HG03139 (cell line): ENCODE data around the gene ROS1.

Source experiments
- ATAC-seq: cut with Tn5 transposase; IDR thresholded peaks from one replicate; pipeline ENCODE4 v1.9.1; 2021; ENCODE audit not compliant: unreplicated experiment

The ROS1 gene

DNA sequence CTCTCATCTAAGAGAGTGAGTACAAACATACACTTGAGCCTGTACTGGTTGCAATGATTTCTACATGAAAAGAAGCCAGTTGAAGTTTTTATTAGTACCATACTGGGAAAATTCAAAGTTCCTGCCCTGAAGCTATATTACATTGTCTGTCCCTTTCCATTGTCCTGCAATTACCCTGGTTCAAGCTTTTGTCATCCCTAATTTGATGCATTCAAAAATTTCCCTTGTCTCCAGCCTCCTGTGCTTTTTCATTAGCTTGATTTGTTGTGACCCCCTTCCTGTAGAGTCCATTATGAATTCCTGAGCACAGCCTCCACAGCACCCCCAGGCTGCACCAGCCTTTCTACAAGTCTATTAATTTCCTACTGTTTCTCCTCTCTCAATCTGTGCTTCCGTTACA is 114.0 kb downstream of the ROS1 start:
- ATAC-seq: no peak

DNA sequence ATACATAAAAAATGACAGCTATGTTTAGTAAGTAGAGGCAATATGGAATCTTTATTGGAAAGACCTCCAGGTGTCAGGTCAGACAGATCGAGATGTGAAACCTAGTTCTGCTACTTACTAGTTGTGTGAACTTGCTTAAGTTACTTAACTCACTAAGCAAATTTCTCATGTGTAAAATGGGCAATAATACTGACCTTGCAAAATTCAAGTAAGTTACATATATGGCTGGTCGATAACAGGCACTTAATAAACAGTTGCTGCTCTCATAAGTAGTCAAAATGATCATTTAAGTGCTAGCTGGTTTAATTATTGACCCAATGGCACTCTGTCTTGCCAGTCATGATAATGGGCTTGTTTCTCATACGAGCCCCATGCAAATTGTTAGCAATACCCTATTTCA is 114.4 kb downstream of the ROS1 start:
- ATAC-seq: no peak

DNA sequence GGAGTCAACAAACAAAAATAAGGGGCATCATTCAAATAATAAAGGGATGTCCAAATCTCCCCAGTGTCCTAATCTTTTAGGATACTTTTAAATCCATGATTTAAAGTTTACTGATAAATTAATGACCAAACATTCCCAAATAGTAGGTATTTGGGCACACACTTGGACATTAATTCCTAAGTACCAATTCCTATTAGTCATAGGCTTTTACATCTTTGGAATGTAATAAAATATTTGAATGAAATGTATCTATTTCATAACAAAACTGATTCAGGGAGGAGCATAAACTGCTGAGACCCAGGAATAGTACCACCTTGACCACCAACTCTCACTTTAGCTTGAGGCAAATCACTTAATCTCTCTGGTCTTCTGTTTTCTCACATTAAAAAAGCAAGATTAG is 116.1 kb downstream of the ROS1 start:
- no peak for ATAC-seq

DNA sequence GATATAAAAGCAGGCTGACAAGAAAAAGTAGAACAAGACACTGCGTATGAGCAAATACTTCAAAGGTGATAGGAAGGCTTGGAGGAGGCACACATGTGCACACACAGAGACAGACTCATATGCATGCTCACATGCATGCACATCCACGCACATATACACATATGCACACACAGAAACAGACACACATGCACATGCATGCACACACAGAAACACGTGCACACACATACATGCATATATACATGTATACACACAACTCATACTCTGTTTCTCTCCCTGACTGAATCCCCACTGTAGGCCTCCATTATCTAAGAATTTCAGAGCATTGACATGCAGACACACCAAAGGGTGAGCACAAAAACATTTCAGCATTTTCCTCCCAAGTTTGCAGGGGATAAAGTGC is 116.7 kb downstream of the ROS1 start:
- no peak for ATAC-seq

DNA sequence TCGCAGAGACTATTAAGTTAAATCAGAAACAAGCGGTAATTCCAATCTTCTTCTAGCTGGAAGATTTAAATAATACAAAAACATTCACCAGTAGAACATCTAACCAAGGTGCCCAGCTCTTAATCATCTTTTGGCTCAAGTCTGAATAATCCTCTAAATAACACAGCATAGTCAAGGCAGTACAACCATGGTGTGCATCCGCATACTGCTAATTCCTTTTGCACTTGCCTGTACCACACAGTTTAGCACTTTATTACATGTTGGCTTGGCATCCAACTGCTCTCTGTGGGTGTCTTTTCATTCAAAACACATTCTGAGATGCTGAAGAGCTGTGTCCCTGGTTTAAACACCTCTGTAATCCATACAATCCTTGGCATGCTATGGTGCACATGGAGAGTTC is 118.1 kb downstream of the ROS1 start:
- ATAC-seq: no peak

DNA sequence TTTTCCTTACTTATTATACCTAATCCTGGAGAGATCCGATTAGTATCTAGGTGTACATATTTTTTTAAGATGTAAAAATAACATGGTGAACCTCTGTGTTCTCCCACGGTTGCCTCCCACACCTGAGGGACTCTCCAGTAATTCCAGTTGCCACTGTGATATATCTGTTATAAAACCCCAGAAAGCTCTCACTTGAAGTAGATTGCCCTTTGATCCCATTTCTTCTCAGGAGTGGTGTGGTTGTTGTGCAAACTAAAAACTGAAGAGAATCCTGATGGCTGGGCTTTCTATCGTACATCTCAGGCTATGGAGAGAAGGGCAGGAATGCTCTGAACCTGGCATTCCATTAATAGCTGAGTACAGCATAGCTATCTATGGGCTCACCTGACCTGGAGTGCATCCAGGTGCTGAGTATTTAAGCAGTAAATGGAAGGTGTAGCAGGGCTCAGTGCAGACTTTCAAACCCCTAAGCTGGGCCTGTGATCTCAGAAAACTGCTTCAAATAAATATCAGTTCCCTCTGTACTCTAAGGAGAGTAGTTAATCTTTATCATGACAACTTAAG is 119.4 kb downstream of the ROS1 start:
- no peak for ATAC-seq

DNA sequence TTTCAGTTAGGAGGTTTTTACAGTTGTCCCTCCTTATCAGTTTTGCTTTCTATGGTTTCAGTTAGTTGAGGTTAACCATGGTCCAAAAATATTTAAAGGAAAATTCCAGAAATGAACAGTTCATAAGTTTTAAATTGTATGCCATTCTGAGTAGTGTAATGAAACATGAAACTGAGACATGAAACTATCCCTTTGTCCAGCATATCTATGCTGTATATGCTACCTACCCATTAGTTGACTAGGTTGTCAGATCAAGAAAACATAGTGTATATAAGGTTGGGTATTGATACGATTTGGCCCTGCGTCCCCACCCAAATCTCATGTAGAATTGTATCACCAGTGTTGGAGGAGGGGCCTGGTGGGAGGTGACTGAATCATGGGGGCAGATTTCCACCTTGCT is 121.3 kb downstream of the ROS1 start:
- ATAC-seq: no peak

DNA sequence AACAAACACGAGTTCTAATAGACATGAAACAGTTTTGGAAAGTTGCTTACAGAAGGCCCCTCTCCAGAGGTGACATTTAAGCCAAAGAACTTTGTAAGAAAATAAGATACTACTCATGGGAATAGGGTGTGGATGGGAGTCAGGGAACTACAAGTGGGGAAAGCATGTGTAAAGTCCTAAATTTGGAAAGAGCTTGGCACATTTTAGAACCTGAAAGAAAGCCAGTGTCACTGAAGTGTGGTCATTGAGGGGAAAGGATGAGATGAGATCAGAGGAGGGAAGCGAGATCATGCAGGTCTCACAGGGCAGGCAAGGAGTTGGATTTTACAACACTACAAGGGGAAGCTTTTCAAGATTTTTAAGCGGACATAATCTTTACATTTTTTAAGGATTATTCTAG is 122.4 kb downstream of the ROS1 start:
- no peak for ATAC-seq

DNA sequence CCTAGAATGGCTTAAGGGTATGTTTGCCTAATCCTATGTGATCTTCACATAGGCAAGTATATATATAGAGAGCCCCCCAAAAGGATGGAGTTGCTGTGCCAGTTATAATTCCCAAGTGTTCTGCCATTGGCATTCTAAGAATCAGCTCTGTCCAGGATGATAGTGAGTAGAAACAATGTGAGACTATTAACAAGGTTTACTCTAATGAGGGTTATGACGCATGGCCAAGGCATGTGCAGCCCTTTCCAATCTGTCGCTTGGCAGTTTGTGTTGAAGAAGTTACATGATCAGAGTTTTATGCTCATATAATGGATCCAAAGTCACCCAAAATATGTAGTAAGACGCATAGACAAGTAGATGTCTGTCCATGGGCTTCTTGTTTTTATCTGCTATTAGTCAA is 126.8 kb downstream of the ROS1 start:
- ATAC-seq: no peak

DNA sequence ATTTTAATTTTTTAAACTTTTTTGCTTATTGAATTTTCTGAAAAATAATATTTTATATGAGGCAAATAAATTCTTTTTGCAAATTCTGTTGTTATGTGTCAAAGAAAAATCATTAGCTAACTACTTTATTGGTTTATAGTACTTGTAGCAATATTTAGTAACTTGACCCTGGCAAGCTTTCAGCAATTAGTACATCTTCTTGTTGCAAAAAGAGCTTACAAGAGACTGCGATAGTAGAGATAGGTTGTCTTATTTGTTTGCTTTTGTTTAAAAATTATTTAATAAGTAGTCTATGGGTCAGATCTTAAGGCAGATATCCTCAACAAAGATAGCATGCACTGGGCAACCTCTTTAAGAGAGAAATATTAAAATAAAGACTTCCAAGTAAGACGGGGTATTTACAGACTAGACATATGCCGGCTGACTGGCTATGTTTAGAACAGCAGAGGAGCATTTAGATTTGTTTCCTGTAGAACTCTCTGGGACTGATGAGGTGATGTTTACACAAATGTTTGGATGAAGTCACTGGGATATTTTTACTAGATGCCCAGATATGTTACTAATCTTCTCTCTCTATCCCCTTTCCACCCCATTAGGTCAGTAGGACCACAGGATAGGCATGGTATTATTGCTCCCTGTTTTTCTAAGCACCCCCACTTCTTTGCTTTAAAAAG is 135.4 kb downstream of the ROS1 start:
- ATAC-seq: no peak

DNA sequence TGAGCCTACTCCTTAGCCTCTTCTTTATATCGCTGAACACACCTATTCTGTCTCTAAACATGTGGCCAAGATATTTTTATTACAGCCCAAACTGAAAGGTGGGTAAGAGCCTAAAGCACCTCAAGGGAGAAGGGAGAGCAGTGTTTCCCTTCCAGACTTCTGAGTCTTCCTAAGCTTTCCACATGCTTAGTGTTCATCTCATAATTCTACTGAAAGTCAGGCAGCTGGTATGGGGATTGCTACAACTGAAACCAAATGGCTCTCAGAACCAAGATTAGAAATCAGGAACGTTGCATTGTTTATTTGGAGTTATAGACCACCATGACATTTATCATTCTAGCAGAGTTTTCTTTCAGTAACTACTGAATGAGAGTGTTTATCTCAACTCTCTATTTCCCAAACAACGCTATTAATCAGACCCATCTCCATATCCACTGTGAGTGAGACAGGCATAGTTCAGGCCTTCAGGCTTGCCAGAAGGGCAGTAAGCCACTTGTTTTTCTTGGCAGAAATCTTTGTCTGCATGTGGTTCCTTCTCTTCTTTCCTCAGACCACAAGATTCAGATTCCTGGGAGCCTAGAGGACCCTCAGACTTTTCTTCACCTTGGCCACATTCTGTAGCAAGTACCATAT is 137.5 kb downstream of the ROS1 start:
- ATAC-seq: no peak

DNA sequence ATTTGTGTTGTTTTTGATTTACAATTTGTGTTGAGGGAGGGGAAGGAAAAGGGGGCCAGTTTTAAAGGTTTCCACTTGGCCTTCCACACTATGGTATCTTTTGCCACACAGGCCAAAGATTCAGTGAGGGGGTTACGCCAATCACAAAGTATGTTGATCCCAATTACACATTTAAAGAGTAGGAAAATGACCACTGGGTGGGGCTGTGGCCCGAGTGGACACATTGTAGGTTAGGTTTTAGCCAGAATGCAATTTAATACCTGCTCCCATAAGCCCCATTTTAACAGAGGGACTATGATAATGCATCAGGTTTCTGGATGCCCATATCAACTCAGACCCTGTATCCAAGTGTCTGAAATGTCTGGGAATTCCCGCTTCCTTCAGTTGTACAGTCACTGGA is 144.8 kb downstream of the ROS1 start:
- no peak for ATAC-seq

DNA sequence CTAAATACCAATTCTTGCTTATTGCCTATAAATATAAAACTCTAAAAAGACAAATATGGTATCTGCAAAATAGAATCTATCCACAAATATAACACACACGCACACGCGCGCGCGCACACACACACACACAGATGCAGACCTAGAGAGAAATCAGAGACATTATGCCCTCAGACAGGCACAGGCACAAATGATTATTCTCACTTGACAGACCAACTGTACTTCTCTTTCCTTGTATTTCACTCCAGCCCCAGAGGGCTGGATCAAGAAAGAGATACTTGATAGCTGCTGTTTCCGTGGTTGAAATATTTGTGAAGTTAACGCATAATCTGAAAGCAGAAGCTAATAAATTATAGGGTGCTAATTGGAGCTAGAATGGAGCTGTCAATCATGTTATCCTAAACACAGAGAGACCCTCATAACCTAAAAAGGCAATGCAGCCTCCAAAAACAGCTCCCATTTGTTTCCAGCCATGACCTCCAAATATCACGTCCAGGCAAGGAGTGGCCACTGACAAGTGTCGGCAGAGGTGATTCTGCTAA is 148.9 kb downstream of the ROS1 start:
- no peak for ATAC-seq

DNA sequence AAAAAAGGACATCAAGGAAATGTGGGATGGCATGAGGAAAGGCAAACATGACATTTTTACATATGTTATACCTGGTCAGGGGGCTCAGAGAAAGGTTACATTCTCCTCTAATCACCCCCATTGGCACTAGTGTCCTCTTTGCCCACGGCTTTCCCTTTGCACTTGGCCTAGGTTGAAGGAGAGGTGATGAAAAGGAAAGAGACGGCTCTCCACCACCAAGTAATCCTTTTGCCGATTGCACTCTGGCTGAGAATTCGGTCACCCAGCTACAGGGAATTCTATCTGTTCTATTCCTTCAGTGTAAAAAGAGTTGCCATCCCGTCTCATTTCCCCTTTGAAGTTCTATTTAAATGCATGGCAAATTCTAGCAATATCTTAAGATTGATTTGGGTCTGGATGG is 150.0 kb downstream of the ROS1 start:
- no peak for ATAC-seq

DNA sequence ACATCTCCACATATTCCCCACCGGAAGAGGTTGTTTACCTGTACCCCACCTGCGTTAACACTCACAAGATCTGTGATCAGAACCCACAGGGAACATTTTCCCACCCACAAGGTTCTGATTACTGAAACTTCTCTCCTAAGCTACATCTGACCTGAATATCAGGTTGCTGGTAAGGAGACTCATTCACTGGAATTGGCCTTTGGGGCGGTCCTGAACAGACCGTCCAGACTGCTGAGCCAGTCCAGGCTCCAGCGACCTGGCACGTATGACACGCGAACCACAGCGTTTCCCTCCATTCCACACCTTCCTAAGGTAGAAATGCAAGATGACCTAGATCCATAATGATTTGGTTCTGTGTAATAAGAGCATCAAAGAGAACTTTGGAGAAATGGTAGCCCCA is 150.5 kb downstream of the ROS1 start:
- ATAC-seq: no peak

DNA sequence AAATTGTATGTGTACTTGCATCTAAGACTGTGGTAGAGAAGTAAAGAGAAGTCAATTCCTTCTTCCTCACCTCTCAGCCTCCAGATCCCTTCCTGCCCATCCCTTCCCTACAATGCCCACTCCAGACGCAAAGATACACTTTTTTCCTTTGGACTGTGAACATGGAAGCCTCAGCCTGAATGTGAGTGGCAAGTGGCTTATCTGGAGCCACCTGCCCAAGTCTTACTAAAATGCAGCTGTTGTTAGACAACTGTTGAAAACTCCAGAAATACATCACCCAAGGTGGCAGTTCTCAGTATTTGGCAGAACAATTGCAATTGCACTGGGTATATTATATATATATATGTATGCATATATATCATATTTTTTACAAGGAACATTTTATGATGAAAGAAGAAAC is 152.9 kb downstream of the ROS1 start:
- ATAC-seq: no peak

DNA sequence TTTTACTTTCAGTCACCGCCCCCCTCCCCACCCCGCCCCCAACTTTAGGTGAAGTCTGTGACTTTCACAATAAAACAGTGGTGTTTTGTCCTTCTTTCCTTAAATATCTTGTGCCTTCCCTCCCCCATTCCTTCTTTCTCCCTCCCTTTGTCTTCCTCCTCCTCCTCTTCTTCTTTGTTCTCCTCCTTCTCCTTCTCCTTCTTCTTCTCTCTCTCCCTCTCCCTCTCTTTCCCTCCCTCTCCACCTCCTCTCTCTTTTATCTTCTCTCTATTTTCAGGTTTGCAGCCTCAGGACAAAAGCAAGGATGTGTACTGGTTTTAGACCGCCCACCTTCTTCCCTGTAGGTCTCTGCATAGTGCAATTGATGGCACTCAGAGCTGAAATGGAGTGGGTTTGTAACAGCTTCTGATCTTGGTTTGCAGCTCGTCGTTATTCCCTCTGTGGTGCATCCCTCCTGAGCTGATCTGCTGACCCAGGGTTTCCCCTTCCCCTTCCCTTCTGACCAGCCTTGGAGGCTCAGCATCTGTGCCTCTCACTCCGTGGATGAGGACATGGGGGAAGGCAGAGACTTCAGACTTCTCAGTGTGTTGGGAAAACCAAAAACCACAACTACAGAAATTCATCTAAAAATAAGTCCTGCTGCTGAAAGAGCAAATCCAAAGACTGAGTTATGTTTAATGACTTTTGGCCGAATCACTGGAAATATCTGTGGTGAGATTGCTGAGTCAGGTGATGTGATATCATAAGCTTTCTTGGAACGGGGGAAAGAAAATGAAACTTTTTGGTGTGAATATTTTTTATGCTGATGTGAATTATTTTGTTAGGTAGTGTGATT is 153.5 kb downstream of the ROS1 start:
- no peak for ATAC-seq

DNA sequence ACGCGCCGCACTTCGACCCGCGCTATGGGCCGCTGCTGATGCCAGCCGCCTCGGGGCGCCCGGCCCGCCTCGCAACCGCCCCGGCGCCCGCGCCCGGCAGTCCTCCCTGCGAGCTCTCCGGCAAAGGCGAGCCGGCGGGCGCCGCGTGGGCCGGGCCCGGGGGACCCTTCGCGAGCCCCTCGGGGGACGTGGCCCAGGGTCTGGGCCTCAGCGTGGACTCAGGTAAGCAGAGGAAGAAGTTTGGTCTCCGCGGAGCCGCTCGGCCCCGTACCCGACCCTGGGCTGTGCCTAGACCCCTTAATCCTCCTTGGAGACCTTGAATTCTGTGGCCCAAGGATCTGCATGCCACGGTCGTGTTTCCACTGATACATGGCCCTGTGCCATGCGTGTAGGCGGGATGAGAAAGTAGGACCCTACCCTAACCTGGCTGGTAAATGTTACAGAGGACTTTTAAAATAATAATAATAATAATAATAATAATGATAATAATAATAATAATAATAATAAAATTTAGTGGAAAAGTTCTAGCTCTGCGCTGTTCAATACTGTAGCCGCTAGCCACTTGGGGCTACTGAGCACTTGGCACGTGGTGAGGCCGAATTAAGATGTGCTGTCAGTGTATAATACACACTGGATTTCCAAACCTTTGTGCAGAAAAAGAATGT is 154.8 kb downstream of the ROS1 start:
- ATAC-seq: no peak

DNA sequence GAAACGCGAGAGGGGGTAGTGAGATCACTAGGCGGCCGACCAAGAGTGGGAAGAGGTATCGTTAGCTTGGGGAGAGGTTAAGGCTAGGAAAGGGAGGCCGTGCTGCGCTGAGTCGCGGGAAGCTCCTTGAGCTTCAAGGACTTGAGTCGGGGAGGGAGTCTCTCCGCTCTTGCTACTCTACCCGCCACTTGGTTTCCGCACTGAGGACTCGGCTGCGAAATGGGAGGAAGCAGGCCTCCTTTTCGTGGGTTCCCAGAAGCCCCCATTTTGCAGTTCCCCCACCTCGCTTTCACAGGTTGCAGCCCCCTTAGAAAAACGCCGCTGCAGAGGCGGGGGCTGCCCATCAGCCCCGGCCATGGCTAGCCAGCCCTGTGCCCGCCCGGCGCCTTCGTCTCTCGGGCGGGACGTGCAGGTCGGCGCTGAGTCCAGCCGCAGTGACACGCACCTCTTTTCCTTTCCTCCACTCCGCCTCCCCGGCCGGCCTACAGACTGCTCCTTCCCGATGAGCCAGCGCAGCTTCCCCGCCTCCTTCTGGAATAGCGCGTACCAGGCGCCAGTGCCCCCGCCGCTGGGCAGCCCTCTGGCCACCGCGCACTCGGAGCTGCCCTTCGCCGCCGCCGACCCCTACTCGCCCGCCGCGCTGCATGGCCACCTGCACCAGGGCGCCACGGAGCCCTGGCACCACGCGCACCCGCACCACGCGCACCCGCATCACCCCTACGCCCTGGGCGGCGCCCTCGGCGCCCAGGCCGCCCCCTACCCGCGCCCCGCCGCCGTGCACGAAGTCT is 155.5 kb downstream of the ROS1 start:
- no peak for ATAC-seq

DNA sequence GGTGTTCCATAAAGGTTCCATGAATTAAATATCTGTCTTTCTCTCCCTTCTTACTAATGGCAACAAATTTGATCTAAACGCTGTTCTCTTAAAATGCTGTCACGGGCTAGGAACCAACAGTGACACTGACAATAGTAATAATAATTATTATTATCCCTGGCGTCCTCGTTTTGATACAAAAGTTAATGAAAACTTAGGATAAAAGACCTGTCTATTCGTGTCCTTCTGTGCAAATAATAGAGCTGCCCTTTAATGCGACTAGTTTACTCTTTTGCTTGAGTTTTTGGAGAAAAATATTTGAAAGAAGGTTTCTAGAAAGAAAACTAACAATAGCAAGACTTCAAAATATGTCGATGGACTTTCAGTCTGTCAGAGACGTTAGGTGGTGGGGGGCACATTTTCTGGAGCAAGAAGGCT is 156.1 kb downstream of the ROS1 start:
- ATAC-seq: no peak
